GM12875 (cell line): ENCODE data around the gene PCNX2.

Experiments used
- H3K4me3 ChIP-seq: one replicate; pipeline ENCODE4 v1.5.1; 2011; ENCODE audit warnings: low read depth, low read length, control low read depth
- TF ChIP-seq, protein P1 (sequence below): IDR thresholded peaks from 2 replicates; pipeline ENCODE4 v1.5.1; 2011; ENCODE audit warnings: low read depth, mild to moderate bottlenecking, control low read depth, inconsistent platforms, low read length, moderate library complexity, borderline replicate concordance; ENCODE audit not compliant: insufficient read depth

The PCNX2 gene

GRCh38 chr1:232985882-232986526 is 309.5 kb downstream of the PCNX2 start:
- TF ChIP-seq, protein P1, sequence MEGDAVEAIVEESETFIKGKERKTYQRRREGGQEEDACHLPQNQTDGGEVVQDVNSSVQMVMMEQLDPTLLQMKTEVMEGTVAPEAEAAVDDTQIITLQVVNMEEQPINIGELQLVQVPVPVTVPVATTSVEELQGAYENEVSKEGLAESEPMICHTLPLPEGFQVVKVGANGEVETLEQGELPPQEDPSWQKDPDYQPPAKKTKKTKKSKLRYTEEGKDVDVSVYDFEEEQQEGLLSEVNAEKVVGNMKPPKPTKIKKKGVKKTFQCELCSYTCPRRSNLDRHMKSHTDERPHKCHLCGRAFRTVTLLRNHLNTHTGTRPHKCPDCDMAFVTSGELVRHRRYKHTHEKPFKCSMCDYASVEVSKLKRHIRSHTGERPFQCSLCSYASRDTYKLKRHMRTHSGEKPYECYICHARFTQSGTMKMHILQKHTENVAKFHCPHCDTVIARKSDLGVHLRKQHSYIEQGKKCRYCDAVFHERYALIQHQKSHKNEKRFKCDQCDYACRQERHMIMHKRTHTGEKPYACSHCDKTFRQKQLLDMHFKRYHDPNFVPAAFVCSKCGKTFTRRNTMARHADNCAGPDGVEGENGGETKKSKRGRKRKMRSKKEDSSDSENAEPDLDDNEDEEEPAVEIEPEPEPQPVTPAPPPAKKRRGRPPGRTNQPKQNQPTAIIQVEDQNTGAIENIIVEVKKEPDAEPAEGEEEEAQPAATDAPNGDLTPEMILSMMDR, result no peak

DNA sequence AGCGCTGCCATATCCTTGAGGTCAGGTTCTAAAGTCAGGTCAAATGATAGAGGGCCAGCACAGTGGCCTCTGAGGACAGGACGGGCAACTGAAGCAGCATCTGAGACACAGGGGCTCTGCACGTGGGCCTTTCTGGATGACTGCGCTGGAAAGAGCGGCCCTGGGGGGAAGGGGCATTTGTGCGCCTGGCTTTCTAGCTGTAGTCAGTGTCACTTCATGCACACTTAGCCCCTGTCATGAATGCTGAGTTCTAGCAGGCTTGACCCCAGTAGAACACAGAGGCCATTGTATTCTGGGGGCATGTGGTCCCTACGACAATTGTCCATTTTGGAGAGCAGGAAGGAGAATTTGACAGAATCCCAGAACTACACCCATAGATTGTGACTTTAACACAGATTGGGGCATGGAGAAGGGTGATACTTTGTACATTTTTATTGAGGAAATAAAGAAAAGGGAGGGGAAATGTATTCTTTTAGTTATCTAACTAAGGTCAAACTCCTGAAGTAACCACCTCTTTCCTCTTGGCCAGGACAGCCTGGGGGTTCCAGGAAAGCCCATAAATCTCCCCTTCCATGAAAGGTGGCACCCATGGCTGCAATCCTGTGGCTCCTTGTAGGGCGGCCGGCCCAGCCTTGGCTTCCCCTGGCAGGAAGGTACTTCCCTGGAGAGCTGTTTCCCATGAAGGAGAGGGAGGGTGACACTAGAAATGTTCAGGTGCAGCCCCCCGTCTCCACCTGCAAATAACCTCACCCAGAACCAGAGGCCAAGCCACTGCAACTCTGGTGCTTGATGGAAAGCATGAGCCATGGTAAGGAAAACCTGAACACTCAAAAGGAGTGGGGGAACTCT is 310.7 kb downstream of the PCNX2 start:
- TF ChIP-seq, protein P1, result no peak
- no peak overlapping the region for H3K4me3 ChIP-seq

More at GRCh38 chr1:232985882-232986526, 309.5 kb downstream of the PCNX2 start:
- H3K4me3 ChIP-seq, result no peak overlapping the region

DNA sequence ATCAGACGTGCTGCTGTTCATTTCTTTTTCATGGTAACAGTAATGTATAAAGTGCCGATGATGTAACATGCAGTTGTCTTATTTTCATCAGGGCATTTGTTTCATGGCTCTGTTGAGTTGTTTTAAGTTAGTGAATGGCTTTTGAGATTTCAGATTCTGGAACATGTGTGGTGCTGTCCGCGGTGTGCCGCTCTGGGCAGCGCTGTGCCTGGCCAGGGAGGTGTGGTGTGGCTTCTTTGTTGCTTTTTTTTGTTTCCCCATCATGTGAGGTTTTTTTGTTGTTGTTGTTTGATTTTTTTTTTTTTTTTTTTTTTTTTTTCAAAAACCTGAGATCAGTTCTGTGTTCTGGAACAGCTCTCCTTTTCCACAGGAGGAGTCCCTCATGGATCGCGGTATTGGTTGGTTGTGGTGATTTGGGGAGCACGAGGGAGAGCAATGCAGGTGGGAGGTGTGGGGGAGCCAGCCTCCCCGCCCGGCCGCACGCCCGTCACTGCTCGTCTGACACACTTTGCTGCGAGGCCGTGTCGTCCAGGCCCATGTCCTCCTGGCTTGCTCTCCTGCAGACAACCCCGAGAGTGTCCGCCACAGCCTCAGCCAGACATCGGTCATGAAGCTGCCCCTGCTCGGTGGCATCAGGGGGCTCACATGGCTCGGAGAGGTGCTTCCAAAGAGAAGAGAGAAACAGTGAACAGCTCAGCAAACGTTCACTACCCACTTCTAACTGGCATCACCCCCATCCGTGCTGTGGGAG is 311.5 kb downstream of the PCNX2 start:
- TF ChIP-seq, protein P1, result no peak
- no peak overlapping the region for H3K4me3 ChIP-seq

GRCh38 chr1:232983375-232983774 is 312.1 kb downstream of the PCNX2 start:
- TF ChIP-seq, protein P1, result no peak
- H3K4me3 ChIP-seq, result no peak overlapping the region

DNA sequence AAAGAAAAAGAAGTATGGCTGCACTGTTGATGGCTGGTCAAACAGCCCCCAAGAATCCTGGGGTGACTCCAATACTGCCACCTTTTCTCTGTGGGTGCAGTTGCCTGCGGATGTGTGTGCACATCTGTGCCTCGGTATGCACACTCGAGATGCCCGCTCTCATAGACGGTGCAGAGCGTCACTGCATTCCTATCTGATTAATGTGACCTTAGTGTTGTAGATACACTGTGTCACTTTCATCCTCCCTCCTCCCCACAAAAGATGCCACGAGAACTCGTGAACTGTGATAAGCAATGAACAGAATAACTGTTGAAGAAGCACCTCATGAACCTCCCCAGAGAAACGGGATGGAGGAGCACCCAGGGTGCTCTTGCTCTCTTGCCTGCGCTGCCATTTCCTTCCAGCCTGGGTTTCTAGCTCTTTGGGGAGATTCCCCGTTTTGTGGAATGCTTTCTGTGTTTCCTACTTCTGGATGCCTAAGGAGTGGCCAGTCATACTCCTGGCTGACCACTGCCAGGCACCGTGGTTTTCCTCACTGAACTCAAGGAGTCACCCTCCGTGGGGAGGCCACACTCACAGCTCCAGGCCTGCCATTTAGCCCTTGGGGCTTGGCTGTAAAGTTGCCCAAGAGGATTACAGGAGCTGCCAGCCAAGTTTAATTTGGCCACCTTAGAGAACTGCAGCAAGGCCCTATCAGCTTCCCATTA is 313.1 kb downstream of the PCNX2 start:
- TF ChIP-seq, protein P1, result no peak

DNA sequence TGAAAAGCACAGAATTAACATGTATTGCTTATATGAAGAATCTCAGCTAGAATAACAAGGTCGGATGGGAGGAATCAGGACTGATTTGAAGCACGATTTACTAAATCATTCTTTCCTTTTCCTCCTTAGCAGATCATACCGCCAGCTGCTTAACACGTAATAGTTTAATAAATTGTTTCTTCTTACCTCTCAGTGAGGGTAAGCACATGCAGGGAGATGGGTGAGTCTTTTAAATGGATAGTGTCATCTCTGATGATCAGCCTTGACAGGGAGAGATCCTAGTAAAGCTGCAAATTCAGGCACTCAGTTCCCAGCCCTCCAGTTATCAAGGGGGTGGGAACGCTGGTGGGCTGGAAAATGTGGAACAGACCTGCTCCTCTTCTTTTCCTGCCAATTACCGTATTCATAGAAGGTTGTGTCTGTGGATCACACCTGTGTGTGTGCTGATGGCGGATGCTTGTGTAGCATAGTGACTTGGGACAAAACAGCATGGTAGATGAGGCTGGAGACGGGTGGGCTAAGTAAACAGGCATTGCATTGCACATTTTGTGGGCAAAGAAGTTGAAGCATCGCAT is 314.5 kb downstream of the PCNX2 start:
- H3K4me3 ChIP-seq, result no peak overlapping the region
- TF ChIP-seq, protein P1, result no peak

More for the DNA sequence above, 313.1 kb downstream of the PCNX2 start:
- H3K4me3 ChIP-seq, result no peak overlapping the region
